GM21360 (cell line): ENCODE data around the gene APEX2.
"Not testable (repeated sequence)": the region's sequence is repeated elsewhere in the genome, so short reads cannot be mapped to it uniquely, and the experiment has no call there.

Source experiments
- ATAC-seq: cut with Tn5 transposase; IDR thresholded peaks from one replicate; pipeline ENCODE4 v1.9.1; 2021; ENCODE audit warnings: mild to moderate bottlenecking, moderate library complexity; ENCODE audit not compliant: unreplicated experiment

APEX2 gene

GRCh38 chrX:54999717-55000598, at the start of gene APEX2:
TSS of gene APEX2 (plus strand) at chrX:55000363. CDS start at chrX:55000423, 60 bp downstream.
- peak; percentile 92 for ATAC-seq

- no peak for ATAC-seq
Observed at GRCh38 chrX:54950730-54951375, 49.3 kb upstream of the APEX2 start.

- no peak for ATAC-seq
Observed at GRCh38 chrX:54961750-54962149, 38.4 kb upstream of the APEX2 start.

GRCh38 chrX:54964766-54965497, 35.2 kb upstream of the APEX2 start:
- no peak for ATAC-seq

- no peak for ATAC-seq
Observed at GRCh38 chrX:54977387-54977786, 22.8 kb upstream of the APEX2 start.

GRCh38 chrX:54978448-54978847, 21.7 kb upstream of the APEX2 start:
- ATAC-seq = no peak

GRCh38 chrX:54979432-54979831, 20.7 kb upstream of the APEX2 start:
- no peak for ATAC-seq

GRCh38 chrX:54980334-54980733, 19.8 kb upstream of the APEX2 start:
- ATAC-seq = no peak

GRCh38 chrX:54983306-54983705, 16.9 kb upstream of the APEX2 start:
- ATAC-seq = not testable (repeated sequence)

GRCh38 chrX:54991706-54992105, 8.5 kb upstream of the APEX2 start:
- ATAC-seq = no peak

GRCh38 chrX:54992911-54993622, 7.1 kb upstream of the APEX2 start:
- no peak for ATAC-seq

GRCh38 chrX:54994099-54994498, 6.1 kb upstream of the APEX2 start, which contains the start of gene PFKFB1:
TSS of gene PFKFB1 (minus strand) at chrX:54994188. CDS start at chrX:54994007, 181 bp downstream.
- no peak for ATAC-seq

- ATAC-seq = no peak
Observed at GRCh38 chrX:54994668-54995351, 5.4 kb upstream of the APEX2 start.

- ATAC-seq = no peak
Observed at GRCh38 chrX:54995621-54996020, 4.5 kb upstream of the APEX2 start.

- no peak for ATAC-seq
Observed at GRCh38 chrX:55004231-55004630, 4.1 kb downstream of the APEX2 start.

GRCh38 chrX:55005256-55005655, 5.1 kb downstream of the APEX2 start:
- no peak for ATAC-seq

GRCh38 chrX:55006827-55007621, 6.9 kb downstream of the APEX2 start:
- no peak for ATAC-seq

GRCh38 chrX:55007656-55008055, 7.5 kb downstream of the APEX2 start:
- no peak for ATAC-seq

GRCh38 chrX:55008571-55009358, 8.6 kb downstream of the APEX2 start:
- no peak for ATAC-seq
